Measurements from ENCODE around the gene TMEM237. TPM values are rescaled to one million over a fixed set of nuclear protein-coding genes. Genes with fewer than 3 reads are reported as not detected.
"Not testable (repeated sequence)": the region's sequence is repeated elsewhere in the genome, so short reads cannot be mapped to it uniquely, and the experiment has no call there.

The TMEM237 gene
- total RNA-seq, 1 donor from 2014 or later = 8.4 TPM

- TF ChIP-seq CTCF (IDR thresholded peaks at IDR 0.05) = no peak
- no peaks in the 10 kb centered on the region for H3K4me1 ChIP-seq
- H3K27ac ChIP-seq = no peak overlapping the region
- intact Hi-C loops (cut with DNase I) = no loop called here
- no peak overlapping the region for H3K4me3 ChIP-seq
- no peaks in the 10 kb centered on the region for H3K27me3 ChIP-seq
- H3K9me3 ChIP-seq = no peaks in the 10 kb centered on the region
- no peak for DNase-seq (ENCODE audit: low spot score in 2 of 2)
- H3K36me3 ChIP-seq = no peaks in the 10 kb centered on the region
Observed at GRCh38 chr2:201674794-201675193, 31.5 kb upstream of the TMEM237 start.

GRCh38 chr2:201674298-201674697, 31.0 kb upstream of the TMEM237 start:
- intact Hi-C loops (cut with DNase I) = no loop called here
- H3K4me1 ChIP-seq = no peaks in the 10 kb centered on the region
- H3K4me3 ChIP-seq = no peak overlapping the region
- no peak for TF ChIP-seq CTCF (IDR thresholded peaks at IDR 0.05)
- no peak overlapping the region for H3K27ac ChIP-seq
- DNase-seq (ENCODE audit: low spot score in 2 of 2) = no peak
- H3K36me3 ChIP-seq = no peaks in the 10 kb centered on the region
- H3K9me3 ChIP-seq = no peaks in the 10 kb centered on the region
- no peaks in the 10 kb centered on the region for H3K27me3 ChIP-seq

- no peaks in the 10 kb centered on the region for H3K36me3 ChIP-seq
- no peak overlapping the region for H3K27ac ChIP-seq
- no peaks in the 10 kb centered on the region for H3K9me3 ChIP-seq
- no peak overlapping the region for H3K4me3 ChIP-seq
- DNase-seq (ENCODE audit: low spot score in 2 of 2) = no peak
- H3K4me1 ChIP-seq = no peaks in the 10 kb centered on the region
- intact Hi-C loops (cut with DNase I) = no loop called here
- no peak for TF ChIP-seq CTCF (IDR thresholded peaks at IDR 0.05)
- H3K27me3 ChIP-seq = no peaks in the 10 kb centered on the region
Observed at GRCh38 chr2:201673546-201673945, 30.2 kb upstream of the TMEM237 start.

GRCh38 chr2:201671205-201671604, 27.9 kb upstream of the TMEM237 start:
- not testable (repeated sequence) for H3K9me3 ChIP-seq

GRCh38 chr2:201669865-201670264, 26.6 kb upstream of the TMEM237 start:
- Histone ChIP-seq H3K4me1 (no peaks in the 10 kb centered on the region), H3K9me3 (no peaks in the 10 kb centered on the region), H3K27ac (no peak overlapping the region), H3K4me3 (no peak overlapping the region), H3K36me3 (no peaks in the 10 kb centered on the region), H3K27me3 (no peaks in the 10 kb centered on the region)
- no peak for DNase-seq (ENCODE audit: low spot score in 2 of 2)
- no peak for TF ChIP-seq CTCF (IDR thresholded peaks at IDR 0.05)
- intact Hi-C loops (cut with DNase I) = no loop called here

More at GRCh38 chr2:201671205-201671604, 27.9 kb upstream of the TMEM237 start:
- H3K4me1 ChIP-seq; intact Hi-C loops (cut with DNase I); H3K4me3 ChIP-seq; DNase-seq (ENCODE audit: low spot score in 2 of 2); H3K36me3 ChIP-seq; H3K27ac ChIP-seq; H3K27me3 ChIP-seq: not testable (repeated sequence)

GRCh38 chr2:201668402-201668910, 25.2 kb upstream of the TMEM237 start:
- Histone ChIP-seq H3K36me3 (no peaks in the 10 kb centered on the region), H3K27ac (no peak overlapping the region), H3K4me1 (no peaks in the 10 kb centered on the region), H3K27me3 (no peaks in the 10 kb centered on the region), H3K9me3 (no peaks in the 10 kb centered on the region), H3K4me3 (no peak overlapping the region)
- no peak for DNase-seq (ENCODE audit: low spot score in 2 of 2)
- intact Hi-C loops (cut with DNase I) = no loop called here
- TF ChIP-seq CTCF (IDR thresholded peaks at IDR 0.05) = no peak
